ENCODE results near the gene GALC.

The GALC gene

GRCh38 chr14:87888136-87888999 is 104.6 kb downstream of the GALC start:
- DNase-seq (ENCODE audit: extremely low read depth in 1 of 2, low read depth in 1 of 2) = no peak

DNA sequence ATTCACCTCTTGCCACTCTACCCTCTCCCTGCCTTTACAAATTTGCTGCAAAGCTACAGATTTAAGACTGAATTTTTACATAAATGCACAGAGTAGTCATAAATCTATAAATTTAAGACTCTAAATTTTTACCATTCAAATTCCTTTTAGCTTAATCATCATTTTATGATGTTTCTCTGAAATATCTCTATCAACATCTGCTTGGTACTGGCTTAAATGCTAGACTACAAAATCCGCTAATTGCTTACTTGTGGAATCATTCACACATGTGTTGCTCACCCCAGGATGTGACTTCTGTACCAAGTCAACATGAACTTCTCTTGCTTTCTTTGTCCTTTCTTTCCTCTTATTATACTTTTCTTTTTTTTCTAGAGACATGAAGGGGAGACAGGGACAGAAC is 109.2 kb downstream of the GALC start:
- no peak for DNase-seq (ENCODE audit: extremely low read depth in 1 of 2, low read depth in 1 of 2)
